GM18499 (cell line): ENCODE data around the gene TMEM259.
A peak's percentile ranks its signal among the peaks of the same experiment; 100 is the strongest.

Source experiments
- ATAC-seq: cut with Tn5 transposase; IDR thresholded peaks from one replicate; pipeline ENCODE4 v1.9.1; 2021; ENCODE audit warnings: moderate number of reproducible peaks; ENCODE audit not compliant: insufficient read depth, unreplicated experiment

The TMEM259 gene

GRCh38 chr19:1020868-1021425 lies at the start of gene TMEM259:
TSS of gene TMEM259 (minus strand) at chr19:1021123. CDS start at chr19:1020996, 127 bp downstream.
- ATAC-seq = peak; percentile 55

GRCh38 chr19:1070576-1070930 lies 49.6 kb upstream of the TMEM259 start:
- ATAC-seq = no peak

DNA sequence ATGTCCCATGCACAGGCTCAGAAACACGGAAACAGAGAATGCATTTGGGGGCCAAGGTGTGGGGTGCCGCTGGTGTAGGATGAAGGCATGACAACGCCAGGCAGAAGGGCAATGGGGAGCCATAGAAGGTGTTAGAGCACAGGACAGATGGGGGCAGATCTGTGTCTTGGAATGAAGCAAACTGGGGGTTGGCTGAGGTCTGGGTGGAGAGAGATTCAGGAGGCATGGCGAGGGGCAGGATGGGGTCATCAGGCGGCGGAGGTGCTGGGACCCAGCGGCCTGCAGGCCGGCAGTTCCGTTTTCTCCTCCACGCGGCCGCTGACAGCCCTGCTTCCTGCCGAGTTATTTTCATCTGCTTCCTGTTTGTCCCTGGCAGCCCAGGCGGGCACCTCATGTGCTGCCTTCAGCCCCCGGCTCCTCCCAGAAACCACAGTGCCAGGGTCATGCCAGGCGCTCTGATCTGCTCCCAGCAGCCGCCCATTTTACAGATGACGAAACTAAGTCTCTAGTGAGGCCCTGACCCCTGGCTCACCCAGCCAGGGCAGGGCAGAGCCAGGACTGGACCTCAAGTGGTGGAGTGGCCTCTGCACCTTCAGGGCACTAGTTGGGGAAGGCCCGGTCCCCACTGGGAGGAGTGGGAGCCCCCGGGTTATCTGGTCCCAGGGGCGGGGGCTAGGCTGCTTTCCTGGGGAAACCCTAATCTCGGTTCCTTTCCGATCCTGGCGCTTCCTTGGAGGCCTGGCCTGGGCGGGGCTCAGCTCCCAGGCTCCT lies 48.3 kb upstream of the TMEM259 start:
- ATAC-seq = no peak

GRCh38 chr19:1068009-1069001 lies 47.4 kb upstream of the TMEM259 start:
- ATAC-seq = no peak

DNA sequence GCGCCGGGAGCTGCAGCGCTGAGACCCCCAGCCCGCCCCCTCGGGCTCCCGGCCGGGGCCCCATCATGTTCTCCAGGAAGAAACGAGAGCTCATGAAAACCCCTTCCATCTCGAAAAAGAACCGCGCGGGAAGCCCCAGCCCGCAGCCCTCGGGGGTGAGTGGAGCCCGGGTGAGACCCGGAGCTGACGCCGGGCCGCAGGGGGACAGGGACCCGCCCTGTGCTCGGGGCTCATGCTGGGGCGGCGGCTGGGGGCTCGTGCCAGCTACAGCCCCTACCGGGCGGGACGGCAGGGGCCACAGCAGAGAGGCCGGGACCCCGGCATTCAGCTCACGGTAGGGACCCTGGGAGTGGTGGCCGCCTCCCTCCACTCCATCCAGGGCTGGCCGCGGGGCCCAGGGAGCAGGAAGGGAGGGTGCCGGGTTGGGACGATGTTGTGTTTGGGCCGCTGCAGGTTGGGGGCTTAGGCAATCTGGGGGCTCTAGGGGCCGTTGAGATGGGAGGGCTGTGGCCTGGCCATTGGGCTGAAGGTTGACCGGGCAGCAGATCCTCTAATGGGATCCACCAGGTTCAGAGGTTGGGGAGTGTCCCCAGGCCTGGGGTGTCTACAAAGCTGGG lies 46.5 kb upstream of the TMEM259 start:
- ATAC-seq = no peak

- no peak for ATAC-seq
These were observed 45.9 kb upstream of the TMEM259 start, which contains the start of gene ARHGAP45 for GRCh38 chr19:1066748-1067340. TSS of gene ARHGAP45 (plus strand) at chr19:1067167. CDS start at chr19:1067406, 239 bp downstream.

- ATAC-seq = no peak
These were observed 45.4 kb upstream of the TMEM259 start for GRCh38 chr19:1066251-1066747.

GRCh38 chr19:1065606-1066109 lies 44.7 kb upstream of the TMEM259 start:
- no peak for ATAC-seq

- ATAC-seq = no peak
These were observed 44.0 kb upstream of the TMEM259 start for GRCh38 chr19:1064661-1065605.

DNA sequence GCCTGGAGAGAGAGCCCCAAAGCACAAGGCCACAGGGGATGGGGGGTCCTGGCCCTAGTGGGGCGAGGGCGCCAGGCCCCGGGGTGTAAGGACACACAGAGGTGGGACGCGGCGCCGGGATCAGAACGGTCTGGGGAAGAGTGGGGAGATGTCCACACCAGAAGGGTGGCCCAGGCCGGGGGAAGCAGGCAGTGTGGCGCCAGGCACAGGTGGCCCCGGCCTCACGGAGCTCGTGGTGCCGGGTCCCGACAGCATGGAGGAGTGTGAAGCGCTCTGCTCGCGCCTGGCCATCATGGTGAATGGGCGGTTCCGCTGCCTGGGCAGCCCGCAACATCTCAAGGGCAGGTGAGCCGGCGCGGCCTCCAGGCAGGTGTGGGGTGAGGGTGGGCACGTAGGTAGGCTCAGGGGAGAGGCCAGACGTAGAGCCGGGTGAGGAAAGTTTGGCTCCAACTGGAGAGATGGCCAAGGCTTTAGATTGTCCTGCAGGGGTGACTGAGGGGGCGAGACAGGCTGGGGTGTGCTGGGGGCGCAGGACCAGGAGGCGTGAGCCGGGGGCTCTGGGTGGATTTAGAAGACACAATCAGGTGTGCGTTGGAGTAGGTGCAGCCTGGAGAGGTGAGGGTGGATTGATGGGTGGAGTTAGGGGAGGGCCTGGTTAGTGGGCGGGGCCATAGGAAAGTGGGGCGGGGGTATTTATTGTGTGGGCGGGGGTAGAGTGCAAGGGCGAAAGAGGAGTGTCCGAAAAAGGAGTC lies 43.2 kb upstream of the TMEM259 start:
- ATAC-seq = no peak

- ATAC-seq = no peak
These were observed 42.3 kb upstream of the TMEM259 start for GRCh38 chr19:1063030-1063908.

- ATAC-seq = no peak
These were observed 41.6 kb upstream of the TMEM259 start for GRCh38 chr19:1062387-1063029.

DNA sequence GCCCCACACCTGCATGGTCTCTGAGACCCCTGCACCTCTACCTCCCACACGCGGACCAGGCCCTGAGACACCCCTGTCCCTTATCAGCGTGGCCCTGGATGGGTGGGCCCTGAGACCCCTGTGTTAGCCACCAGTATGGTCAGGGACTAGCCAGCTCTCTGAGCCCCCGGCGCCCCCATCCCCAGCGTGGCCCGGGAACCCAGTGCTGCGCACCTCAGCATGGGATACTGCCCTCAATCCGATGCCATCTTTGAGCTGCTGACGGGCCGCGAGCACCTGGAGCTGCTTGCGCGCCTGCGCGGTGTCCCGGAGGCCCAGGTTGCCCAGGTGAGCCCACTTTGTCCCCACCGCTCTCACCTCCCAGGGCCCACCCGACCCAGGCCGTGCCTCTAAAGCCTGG lies 41.1 kb upstream of the TMEM259 start:
- ATAC-seq = no peak

GRCh38 chr19:1060689-1061088 lies 39.8 kb upstream of the TMEM259 start:
- no peak for ATAC-seq

DNA sequence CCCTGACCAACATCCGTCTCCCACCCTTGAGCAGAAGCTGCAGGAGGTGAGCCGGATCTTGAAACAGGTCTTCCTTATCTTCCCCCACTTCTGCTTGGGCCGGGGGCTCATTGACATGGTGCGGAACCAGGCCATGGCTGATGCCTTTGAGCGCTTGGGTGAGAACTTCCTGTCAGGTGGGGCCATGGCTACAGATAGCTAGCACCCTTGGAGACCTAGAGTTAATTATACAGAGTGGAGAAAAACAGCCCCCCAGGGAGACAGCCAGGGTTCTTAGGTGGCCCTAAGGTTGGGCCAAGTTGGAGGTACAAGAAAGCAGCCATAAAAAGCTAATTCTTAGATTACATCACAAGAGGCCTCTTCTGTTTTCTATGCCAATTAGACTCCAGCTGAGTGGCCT lies 37.2 kb upstream of the TMEM259 start:
- no peak for ATAC-seq

DNA sequence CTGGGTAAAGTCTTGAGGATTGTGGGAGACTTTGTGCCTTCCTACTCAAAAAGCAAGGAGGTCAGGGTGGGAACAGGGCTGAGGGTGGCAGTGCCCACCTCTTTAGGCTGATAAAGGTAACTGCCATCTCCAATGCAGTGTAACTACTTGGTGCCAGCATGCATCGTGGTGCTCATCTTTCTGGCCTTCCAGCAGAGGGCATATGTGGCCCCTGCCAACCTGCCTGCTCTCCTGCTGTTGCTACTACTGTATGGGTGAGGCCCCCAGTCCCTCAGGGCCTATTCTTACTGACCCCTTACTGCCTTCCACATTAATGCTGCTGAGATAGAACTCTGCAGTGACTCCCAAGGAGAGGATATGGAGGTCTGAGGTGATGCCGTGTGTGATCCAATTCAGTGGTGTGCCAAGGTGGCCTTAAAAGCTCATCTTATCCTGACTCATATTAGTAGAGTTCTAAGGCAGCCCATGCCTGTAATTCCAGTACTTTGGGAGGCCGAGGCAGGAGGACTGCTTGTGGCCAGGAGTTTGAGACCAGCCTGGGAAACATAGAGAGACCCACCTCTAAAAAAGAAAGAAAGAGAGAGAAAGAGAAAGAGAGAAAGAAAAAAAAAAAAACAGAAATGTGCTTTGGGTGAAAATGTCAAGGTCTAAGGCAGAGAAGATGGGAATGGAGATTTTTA lies 36.4 kb upstream of the TMEM259 start:
- no peak for ATAC-seq
